Posterior vena cava (tissue), 2 donors: ENCODE data around the gene NPDC1. TPM values are rescaled to one million over a fixed set of nuclear protein-coding genes. Genes with fewer than 3 reads are reported as not detected.
"Not testable (repeated sequence)": the region's sequence is repeated elsewhere in the genome, so short reads cannot be mapped to it uniquely, and the experiment has no call there.

ENCODE experiments used
- DNase-seq: peaks from one replicate; pipeline ENCODE4 v3.0.0-alpha.2; 2020; ENCODE audit warnings: low spot score
- intact Hi-C, 2 donors: fragments of 100-400 bp; cut with DNase I; formaldehyde crosslinking; loops; one replicate each; pipeline versions ENCODE4 v1.14.1 to v1.14.2; 2022 to 2023
- total RNA-seq, 2 donors: library from RNA; stranded (reverse); fragmentation: NEBNext Ultra II Directional; extraction: Animal tissue kit (Norgen Biotek cat#: 25700); gene quantifications; one replicate each; pipeline ENCODE4 v1.2.1, GENCODE V29; 2021
- donor health status: DM: yes; HTN: yes; CAD: no.
- donor health status: DM: yes; HTN: yes; CAD: no.

Gene NPDC1
- total RNA-seq, 2 donors from 2014 or later = 129 to 133 TPM

DNA sequence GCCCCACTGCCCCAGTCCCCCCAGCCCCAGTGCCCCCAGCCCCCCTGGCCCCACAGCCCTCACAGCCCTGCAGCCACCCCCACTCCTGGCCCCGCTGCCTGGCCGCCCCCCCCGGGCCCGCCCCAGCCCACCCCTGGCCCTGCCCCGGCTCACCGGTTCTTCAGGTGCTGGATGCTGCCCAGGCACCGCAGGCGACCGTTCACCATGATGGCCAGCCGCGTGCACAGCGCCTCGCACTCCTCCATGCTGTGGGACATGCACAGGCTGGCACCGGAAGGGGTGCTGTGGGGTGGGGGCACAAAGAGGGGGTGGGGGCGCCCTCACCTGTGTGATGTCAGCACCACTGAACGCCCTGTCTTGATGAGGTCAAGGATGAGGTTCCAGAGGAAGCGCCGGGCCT lies 36.8 kb downstream of the NPDC1 start:
- no peak for DNase-seq
- intact Hi-C loops = no loop called here

DNA sequence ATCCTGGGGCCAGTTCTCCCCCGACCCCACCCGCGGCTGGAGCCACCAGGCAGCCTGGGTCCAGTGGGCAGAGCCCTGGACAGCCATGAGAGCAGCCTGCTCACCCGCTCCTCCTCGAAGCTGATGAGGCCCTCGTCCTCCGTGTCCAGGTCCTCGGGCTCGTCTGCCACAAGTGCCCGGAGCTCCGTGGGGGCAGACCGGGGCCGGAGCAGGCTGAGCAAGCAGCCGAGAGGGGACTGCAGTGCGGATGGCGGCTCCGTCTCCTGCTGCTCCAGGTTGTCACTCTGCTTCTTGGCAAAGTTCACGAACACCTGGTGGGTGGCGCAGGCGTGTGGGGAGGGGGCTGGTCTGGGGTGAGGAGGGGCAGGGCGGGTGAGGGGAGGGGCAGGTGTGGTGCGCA lies 37.7 kb downstream of the NPDC1 start:
- intact Hi-C loops = no loop called here
- no peak for DNase-seq

DNA sequence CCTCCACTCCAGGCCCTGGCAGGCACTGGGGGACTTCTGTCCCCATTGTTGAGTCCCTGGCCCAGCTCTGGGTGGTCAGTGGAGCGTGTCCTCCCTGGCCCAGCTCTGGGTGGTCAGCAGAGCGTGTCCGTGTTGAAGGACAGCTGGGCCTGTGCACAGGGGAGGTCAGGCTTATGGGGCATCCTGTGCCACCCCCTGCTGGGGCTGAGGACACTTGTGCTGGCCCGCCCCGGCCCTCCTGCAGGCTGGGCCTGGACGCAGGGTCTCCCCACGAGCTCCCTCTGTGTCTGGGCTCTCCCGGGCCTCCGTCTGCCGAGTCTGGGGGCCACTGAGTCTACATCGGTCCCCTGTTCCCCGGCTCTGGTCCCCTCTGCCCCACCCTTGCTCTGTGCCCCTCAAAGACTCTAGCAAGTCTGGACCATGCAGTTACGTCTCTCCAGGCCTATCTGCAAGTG lies 38.1 kb downstream of the NPDC1 start:
- no peak for DNase-seq
- intact Hi-C loops = no loop called here

DNA sequence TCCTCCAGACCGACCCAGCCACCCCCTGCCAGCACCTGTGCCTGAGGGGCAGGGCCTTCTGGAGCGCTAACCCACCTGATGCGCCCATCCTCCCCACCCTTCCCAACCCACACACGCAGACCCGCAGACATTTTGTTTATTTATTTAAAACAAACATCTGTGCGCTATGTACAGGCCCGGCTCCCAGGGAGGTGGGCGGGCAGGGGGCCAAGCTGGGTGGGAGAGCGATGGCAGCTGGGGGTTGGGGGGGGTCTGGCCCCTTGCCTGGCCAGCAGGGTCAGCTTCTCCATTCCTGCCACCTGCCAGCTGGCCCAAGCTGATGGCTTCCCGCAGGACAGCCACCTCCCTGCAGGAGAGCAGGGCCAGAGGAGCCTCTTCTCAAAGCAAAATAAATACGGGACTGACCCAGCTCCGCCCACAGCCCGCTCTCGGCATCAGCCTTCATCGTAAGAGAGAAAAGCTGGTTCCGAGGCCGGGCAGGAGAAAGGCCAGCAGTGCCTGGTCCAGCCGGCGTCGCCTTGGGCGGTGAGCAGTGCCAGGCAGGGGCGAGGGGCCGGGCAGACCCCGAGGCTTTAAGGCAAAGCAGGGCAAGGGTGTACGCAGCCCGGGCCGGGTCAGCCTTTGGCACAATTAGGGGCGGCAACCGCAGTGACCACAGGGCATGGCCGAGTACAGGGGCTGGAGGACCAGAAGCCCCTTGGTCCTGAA lies 38.7 kb downstream of the NPDC1 start:
- intact Hi-C loops = no loop called here
- no peak for DNase-seq

DNA sequence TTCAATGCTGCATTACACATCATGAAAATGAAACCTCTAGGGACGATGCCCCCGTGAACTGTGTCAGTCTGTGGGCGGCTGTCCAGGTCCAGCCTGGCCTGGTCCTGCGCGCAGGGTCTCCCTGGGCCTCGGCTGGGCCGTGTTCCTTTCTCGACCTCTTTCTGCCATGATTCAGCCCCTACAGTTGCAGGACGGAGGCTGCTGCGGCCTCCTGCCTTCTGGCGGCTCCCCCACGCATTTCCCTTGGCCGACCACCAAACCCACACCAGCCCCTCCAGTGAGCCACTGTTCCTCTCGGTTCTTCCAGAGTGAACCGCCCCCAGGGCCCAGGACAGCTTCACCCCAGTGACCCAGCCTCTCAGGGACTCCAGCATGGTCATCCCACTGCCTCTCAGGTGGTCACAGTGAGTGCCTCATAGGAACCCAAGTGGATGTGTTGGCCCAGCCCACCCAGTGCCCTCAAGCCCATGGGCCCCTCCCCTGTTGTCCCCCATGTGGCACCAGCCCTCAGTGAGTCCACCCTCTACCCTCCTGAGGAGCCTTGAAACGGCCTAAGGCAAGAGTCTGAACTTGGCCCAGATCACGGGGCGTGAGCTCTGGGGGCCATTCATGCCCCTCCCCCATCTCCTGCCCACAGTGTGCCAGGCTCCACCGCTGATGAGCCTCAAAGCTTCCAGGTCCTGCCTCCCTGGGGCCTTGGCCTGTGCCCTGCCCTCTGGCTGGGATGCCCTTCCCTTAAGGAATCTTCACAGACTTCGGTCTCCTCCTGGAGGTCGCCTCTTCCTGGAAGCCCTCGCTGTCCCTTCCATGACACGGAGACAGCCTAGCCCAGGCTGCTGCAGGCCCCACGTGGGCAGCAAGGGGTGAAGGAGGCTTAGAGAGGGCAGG lies 39.6 kb downstream of the NPDC1 start:
- DNase-seq = no peak
- intact Hi-C loops = no loop called here

DNA sequence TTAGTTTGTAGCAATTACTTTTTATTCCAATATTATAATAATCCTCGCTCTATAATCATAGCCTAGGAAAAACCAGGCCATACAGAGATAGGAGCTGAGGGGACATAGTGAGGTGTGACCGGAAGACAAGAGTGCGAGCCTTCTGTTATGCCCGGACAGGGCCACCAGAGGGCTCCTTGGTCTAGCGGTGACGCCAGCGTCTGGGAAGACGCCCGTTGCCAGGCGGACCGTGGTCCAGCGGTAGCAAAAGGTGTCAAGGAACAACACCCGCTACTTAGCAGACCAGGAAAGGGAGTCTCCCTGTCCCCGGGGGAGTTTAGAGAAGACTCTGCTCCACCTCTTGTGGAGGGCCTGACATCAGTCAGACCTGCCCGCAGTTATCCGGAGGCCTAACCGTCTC lies 41.7 kb downstream of the NPDC1 start:
- intact Hi-C loops = loop anchor here in 1 of 2 donors (5.0 kb wide), 1 partner anchor 912 kb away; no protein-coding TSS in a partner anchor
- not testable (repeated sequence) for DNase-seq

- intact Hi-C loops = loop anchor here in 1 of 2 donors (5.0 kb wide), 1 partner anchor 910 kb away; no protein-coding TSS in a partner anchor
Measured at GRCh38 chr9:137002646-137003041, 43.3 kb downstream of the NPDC1 start.

DNA sequence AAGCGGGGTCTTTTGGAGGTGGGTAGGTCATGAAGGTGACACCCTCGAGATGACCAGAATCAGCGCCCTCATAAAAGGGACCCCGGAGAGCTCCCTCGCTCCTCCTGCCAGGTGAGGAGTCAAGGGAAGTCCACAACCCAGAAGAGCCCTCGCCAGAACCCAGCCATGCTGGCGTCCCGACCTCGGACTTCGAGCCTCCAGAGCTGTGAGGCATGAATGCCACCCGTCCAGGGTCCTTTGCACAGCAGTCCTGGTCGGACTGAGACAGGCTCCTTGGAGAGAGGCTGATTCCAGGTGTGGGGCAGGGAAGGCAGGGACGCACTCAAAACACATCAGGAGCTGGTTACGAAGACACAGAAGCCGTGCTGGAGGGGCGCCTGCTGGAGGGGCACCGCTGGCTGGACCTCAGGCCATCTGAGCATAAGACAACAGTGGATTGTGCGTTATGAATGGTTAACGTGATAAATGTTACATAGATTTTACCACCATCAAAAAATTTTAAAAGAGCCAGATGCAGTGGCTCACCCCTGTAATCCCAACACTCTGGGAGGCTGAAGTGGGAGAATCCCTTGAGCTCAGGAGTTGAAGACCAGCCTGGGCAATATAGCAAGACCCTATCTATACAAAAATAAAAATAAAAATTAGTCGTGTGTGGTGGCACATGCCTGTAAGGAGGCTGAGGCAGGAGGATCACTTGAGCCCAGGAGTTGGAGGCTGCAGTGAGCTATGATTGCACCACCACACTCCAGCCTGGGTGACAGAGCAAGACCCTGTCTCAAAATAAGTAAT lies 43.9 kb downstream of the NPDC1 start:
- intact Hi-C loops = loop anchor here in 1 of 2 donors (5.0 kb wide), 1 partner anchor 910 kb away; no protein-coding TSS in a partner anchor
- DNase-seq = no peak

More at GRCh38 chr9:137002646-137003041, 43.3 kb downstream of the NPDC1 start:
- no peak for DNase-seq

DNA sequence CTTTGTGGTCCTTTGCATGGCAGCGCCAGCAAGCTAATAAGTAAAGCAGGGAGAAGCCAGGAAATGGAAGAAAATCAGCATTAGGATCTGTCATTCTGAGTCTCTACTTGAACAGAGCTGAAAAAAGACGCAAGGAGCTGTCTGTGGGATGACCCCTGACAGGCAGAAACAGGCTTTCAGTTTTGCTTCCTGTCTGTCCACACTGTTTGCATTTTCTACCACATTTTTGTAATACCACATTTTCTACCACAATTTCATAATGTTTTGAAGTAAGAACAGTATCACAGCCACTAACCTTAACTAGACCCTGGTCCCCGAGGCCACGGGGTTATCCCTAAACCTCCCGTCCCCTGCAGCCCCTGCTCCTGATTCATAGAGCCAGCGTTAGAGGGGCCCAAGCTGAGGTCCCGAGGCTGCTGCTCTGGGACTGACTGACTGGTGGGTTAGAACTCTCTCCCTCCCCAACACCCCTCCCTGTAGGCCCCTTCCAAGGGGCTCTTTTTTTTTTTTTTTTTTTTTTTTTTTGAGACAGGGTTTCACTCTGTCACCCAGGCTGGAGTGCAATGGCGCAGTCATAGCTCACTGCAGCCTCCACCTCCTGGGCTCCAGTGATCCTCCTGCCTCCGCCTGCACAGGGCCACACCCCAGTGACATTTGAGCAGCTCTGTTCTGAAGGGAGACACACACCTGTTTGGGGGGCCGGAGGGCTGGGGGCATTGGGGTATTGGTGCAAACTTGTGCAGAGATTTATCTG lies 45.6 kb downstream of the NPDC1 start:
- DNase-seq = no peak
- intact Hi-C loops = loop anchor here in 1 of 2 donors (5.0 kb wide), 1 partner anchor 908 kb away; no protein-coding TSS in a partner anchor

DNA sequence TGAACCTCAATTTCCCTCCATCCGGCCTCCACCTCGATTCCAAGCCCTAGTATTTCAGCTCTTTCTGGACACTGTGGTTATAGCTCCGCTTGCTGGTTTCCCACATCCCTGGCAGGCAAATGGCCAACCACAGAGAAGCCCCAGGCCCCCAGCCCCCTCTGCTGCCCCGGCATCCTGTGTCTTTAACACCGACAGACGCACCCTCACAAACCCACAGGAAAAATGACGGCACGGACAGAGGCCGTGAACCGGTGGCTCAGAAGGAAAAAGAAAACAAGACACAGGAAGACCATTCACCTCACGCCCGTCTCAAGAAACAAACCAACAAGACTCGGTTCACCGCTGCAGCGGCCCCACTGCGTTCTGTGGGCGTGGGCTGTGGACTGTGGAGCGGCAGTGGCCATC lies 48.1 kb downstream of the NPDC1 start:
- intact Hi-C loops = no loop called here
- no peak for DNase-seq

GRCh38 chr9:136997371-136997770 lies 48.6 kb downstream of the NPDC1 start:
- intact Hi-C loops = no loop called here
- DNase-seq = no peak

GRCh38 chr9:136996361-136997292 lies 49.4 kb downstream of the NPDC1 start, which contains the start of gene CLIC3:
Gene CLIC3 (minus strand): TSS chr9:136996568. CDS start chr9:136996543, 25 bp downstream.
- intact Hi-C loops = no loop called here
- DNase-seq = no peak

- intact Hi-C loops = no loop called here
- DNase-seq = no peak
Measured at GRCh38 chr9:136995772-136996311, 50.1 kb downstream of the NPDC1 start.

DNA sequence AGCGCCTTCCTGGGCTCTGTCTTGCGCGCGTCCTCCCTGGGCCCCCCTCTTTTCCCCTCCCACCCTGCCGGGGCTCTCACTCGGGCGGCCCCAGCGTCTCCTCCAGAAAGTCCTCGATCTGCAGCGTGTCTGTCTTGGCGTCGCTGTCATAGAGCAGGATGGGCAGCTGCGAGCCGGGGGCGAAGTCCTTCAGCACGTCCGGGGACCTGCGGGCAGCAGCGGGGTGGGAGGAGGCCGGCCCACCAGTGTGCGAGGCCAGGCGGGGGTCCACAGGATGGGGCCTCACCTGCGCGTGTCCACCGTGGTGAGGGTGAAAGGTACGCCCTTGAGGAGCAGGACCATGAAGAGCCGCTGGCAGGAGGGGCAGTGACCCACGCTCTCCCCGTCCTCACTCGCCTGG lies 50.6 kb downstream of the NPDC1 start:
- intact Hi-C loops = no loop called here
- DNase-seq = no peak

- no peak for DNase-seq
- intact Hi-C loops = no loop called here
Measured at GRCh38 chr9:136994888-136995230, 51.1 kb downstream of the NPDC1 start.

- no peak for DNase-seq
- intact Hi-C loops = no loop called here
Measured at GRCh38 chr9:136994180-136994887, 51.6 kb downstream of the NPDC1 start.

GRCh38 chr9:136992819-136993369 lies 53.1 kb downstream of the NPDC1 start:
- DNase-seq = no peak
- intact Hi-C loops = no loop called here
